PFSK-1 (cell line): ENCODE data around the gene KRT33A.
"Not testable (repeated sequence)": the region's sequence is repeated elsewhere in the genome, so short reads cannot be mapped to it uniquely, and the experiment has no call there.

Experiments used
- REST ChIP-seq, 2 experiments: IDR thresholded peaks; 2 replicates each; pipeline versions ENCODE4 v1.6.1 to v1.8.0; 2011 to 2012; ENCODE audit warnings: low read depth in 2 of 2, low read length in 2 of 2, control low read depth in 1 of 2, inconsistent platforms in 1 of 2, mild to moderate bottlenecking in 1 of 2, moderate library complexity in 1 of 2; ENCODE audit not compliant: insufficient read depth in 1 of 2
- TAF1 ChIP-seq: IDR thresholded peaks from 2 replicates; pipeline ENCODE4 v1.6.1; 2012; ENCODE audit warnings: low read length, control low read depth, borderline replicate concordance; ENCODE audit not compliant: insufficient read depth

- TF ChIP-seq TAF1; REST (IDR thresholded peaks at IDR 0.05; ENCODE audit: insufficient read depth in 1 of 2, low read depth in 2 of 2, low read length in 2 of 2): not testable (repeated sequence)
Measured at GRCh38 chr17:41381943-41382342, 31.3 kb upstream of the KRT33A start, which contains the start of gene KRT34.
